Measurements from ENCODE around the gene DNMT3L. TPM values are rescaled to one million over a fixed set of nuclear protein-coding genes. Genes with fewer than 3 reads are reported as not detected.

The DNMT3L gene
- total and polyA plus RNA-seq, 2 experiments from 2014 or later: not detected

DNA sequence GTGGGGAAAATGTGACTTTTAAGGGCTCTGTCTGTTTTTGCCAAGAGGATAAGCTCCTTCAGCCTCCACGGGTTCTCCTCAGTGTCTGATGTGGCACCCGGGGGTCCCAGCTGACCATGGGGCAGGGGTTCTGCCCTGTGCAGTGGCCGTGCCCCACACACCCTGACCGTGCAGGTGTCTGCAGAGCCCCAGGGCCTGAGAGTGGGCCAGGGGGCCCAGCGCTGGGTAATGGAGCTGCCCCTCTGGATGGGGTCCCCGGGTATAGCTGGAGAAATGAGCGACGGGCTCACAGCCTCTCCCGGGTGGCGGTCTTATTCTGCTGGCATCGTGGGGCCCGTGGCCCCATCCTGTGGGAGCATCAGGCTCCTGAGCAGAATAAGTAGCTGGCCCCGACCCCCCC is 35.2 kb upstream of the DNMT3L start:
- DNase-seq (ENCODE audit: low read depth in 1 of 2, low spot score in 1 of 2): no peak
- no peak overlapping the region for H3K4me3 ChIP-seq
- no peak overlapping the region for H3K27ac ChIP-seq
- no peaks in the 10 kb centered on the region for H3K36me3 ChIP-seq
- H3K27me3 ChIP-seq: no peaks in the 10 kb centered on the region
- H3K9me3 ChIP-seq (ENCODE audit: low read depth): no peaks in the 10 kb centered on the region
- peaks cover 6% of the 10 kb centered on the region for H3K4me1 ChIP-seq (ENCODE audit: low read depth)
- TF ChIP-seq, protein P1, sequence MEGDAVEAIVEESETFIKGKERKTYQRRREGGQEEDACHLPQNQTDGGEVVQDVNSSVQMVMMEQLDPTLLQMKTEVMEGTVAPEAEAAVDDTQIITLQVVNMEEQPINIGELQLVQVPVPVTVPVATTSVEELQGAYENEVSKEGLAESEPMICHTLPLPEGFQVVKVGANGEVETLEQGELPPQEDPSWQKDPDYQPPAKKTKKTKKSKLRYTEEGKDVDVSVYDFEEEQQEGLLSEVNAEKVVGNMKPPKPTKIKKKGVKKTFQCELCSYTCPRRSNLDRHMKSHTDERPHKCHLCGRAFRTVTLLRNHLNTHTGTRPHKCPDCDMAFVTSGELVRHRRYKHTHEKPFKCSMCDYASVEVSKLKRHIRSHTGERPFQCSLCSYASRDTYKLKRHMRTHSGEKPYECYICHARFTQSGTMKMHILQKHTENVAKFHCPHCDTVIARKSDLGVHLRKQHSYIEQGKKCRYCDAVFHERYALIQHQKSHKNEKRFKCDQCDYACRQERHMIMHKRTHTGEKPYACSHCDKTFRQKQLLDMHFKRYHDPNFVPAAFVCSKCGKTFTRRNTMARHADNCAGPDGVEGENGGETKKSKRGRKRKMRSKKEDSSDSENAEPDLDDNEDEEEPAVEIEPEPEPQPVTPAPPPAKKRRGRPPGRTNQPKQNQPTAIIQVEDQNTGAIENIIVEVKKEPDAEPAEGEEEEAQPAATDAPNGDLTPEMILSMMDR (IDR thresholded peaks at IDR 0.05; ENCODE audit: low read depth, low read length): no peak

DNA sequence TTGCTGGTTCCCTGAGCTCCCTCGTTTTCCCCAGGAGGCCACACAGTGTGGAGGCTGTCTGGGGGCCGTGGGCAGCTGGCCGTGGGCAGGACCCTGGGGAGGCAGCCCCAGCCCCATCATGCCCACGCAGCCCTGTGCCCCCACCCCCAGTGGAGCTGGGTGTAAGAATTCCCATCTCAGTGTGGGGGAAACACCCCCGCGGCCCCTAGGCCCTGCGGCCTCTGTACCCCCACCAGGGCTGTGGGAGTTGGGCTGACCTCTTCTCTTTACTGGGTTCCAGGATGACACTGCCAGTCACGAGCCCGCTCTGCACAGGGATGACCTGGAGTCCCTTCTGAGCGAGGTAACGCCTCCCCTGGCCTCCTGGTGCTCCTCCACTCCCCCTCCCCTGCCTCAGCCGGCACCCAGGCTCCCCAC is 34.4 kb upstream of the DNMT3L start:
- H3K36me3 ChIP-seq: no peaks in the 10 kb centered on the region
- H3K27ac ChIP-seq: no peak overlapping the region
- H3K4me3 ChIP-seq: no peak overlapping the region
- DNase-seq (ENCODE audit: low read depth in 1 of 2, low spot score in 1 of 2): no peak
- peaks cover 5% of the 10 kb centered on the region for H3K4me1 ChIP-seq (ENCODE audit: low read depth)
- H3K27me3 ChIP-seq: no peaks in the 10 kb centered on the region
- TF ChIP-seq, protein P1 (IDR thresholded peaks at IDR 0.05; ENCODE audit: low read depth, low read length): no peak
- H3K9me3 ChIP-seq (ENCODE audit: low read depth): no peaks in the 10 kb centered on the region

DNA sequence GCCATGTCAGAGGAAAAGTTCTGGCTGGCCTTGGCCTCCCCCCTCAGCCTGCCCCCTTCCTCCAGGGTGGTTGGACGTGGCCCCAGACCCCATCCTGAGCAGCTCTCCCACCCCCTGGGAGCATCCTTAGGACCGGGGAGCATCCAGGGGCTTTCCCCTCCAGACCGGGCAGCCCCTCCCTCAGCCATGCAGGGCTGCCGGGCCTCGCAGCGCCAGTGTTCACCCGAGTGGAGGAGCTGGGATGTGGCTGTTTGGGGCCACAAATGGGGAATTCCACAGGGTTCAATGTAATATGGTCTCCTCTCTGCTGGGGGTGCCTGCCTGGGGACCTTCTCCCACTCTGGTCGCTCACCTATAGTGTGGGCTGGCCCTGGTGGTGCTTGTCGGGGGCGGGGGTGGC is 33.9 kb upstream of the DNMT3L start:
- no peak for DNase-seq (ENCODE audit: low read depth in 1 of 2, low spot score in 1 of 2)
- H3K27ac ChIP-seq: no peak overlapping the region
- TF ChIP-seq, protein P1 (IDR thresholded peaks at IDR 0.05; ENCODE audit: low read depth, low read length): no peak
- no peaks in the 10 kb centered on the region for H3K9me3 ChIP-seq (ENCODE audit: low read depth)
- H3K4me3 ChIP-seq: no peak overlapping the region
- no peaks in the 10 kb centered on the region for H3K36me3 ChIP-seq
- H3K4me1 ChIP-seq (ENCODE audit: low read depth): peaks cover under 1% of the 10 kb centered on the region
- H3K27me3 ChIP-seq: no peaks in the 10 kb centered on the region

DNA sequence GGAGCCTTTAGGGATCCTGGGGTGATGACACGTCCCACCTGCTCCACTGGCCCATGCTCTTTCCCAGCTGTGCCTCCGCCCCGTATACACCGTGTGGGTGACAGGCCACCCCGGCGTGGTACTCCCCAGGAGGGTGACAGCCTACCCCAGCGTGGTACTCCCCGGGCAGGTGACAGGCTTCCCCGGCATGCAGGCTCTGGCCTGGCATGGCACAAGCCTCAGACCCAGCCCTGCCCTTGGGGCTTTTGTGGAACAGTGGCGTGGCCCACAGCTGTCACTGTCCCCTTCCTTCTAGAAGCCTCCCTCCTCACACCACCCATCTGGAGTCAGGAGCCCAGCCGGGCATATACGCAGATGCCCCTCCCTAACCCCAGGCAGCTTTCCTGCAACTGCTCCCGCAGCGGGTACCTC is 33.5 kb upstream of the DNMT3L start:
- TF ChIP-seq, protein P1 (IDR thresholded peaks at IDR 0.05; ENCODE audit: low read depth, low read length): no peak
- Histone ChIP-seq H3K4me3 (no peak overlapping the region), H3K4me1 (ENCODE audit: low read depth) (no peaks in the 10 kb centered on the region), H3K27ac (no peak overlapping the region), H3K27me3 (no peaks in the 10 kb centered on the region), H3K36me3 (no peaks in the 10 kb centered on the region), H3K9me3 (ENCODE audit: low read depth) (no peaks in the 10 kb centered on the region)
- DNase-seq (ENCODE audit: low read depth in 1 of 2, low spot score in 1 of 2): no peak

DNA sequence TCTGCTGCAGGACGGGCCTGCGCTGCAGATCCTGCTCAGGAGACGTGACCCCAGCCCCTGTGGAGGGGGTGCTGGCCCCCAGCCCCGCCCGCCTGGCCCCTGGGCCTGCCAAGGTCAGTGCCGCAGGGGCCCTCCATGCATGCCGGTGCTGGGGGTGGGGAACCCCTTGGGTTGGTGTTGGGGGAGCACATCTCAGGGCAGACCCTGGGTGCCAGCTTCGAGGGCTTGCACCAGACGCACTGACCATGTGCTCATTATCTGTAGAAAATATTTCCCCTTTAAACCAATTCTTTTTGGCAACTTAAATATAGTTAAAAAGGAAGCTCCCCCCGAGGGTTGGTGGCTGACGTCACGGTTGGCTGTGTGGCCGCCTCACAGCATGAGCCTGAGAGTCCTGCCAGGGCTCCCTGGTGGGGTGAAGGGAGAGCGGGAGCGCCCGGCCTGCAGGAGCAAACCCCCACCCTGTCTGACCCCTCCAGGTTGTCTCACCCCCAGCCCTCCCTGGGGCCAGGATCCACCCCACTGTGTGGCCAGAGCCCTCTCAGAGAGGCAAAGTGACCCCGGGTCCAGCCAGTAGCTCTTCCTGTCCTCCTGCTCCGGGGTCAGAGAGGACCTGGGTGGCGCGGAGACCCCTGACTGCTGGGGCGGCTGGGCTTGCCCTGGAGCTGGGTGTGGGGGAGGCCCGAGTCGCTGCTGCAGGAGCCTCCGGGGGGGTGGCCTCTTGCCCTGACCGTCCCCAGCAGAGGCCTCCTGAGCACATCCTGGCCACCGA is 32.9 kb upstream of the DNMT3L start:
- TF ChIP-seq, protein P1 (IDR thresholded peaks at IDR 0.05; ENCODE audit: low read depth, low read length): no peak
- H3K36me3 ChIP-seq: no peaks in the 10 kb centered on the region
- no peaks in the 10 kb centered on the region for H3K27me3 ChIP-seq
- H3K4me3 ChIP-seq: no peak overlapping the region
- no peaks in the 10 kb centered on the region for H3K4me1 ChIP-seq (ENCODE audit: low read depth)
- no peaks in the 10 kb centered on the region for H3K9me3 ChIP-seq (ENCODE audit: low read depth)
- H3K27ac ChIP-seq: no peak overlapping the region
- peak in 1 of 2 donors; percentile 70 for DNase-seq (ENCODE audit: low read depth in 1 of 2, low spot score in 1 of 2)
